Mucosa of gallbladder (tissue), 1 donor: ENCODE data around the gene SELENBP1. TPM values are rescaled to one million over a fixed set of nuclear protein-coding genes. Genes with fewer than 3 reads are reported as not detected.
A peak's percentile ranks its signal among the peaks of the same experiment; 100 is the strongest.
"Not testable (repeated sequence)": the region's sequence is repeated elsewhere in the genome, so short reads cannot be mapped to it uniquely, and the experiment has no call there.

Experiments
- DNase-seq: peaks from one replicate; pipeline ENCODE4 v3.0.0-alpha.2; 2020; ENCODE audit warnings: low spot score
- total RNA-seq: library from RNA; stranded (reverse); gene quantifications from one replicate; pipeline ENCODE4 v1.2.1, GENCODE V29; 2021
- donor health status: DM: no; HTN: no; CAD: no.

The SELENBP1 gene
- total RNA-seq: 180 TPM

DNA sequence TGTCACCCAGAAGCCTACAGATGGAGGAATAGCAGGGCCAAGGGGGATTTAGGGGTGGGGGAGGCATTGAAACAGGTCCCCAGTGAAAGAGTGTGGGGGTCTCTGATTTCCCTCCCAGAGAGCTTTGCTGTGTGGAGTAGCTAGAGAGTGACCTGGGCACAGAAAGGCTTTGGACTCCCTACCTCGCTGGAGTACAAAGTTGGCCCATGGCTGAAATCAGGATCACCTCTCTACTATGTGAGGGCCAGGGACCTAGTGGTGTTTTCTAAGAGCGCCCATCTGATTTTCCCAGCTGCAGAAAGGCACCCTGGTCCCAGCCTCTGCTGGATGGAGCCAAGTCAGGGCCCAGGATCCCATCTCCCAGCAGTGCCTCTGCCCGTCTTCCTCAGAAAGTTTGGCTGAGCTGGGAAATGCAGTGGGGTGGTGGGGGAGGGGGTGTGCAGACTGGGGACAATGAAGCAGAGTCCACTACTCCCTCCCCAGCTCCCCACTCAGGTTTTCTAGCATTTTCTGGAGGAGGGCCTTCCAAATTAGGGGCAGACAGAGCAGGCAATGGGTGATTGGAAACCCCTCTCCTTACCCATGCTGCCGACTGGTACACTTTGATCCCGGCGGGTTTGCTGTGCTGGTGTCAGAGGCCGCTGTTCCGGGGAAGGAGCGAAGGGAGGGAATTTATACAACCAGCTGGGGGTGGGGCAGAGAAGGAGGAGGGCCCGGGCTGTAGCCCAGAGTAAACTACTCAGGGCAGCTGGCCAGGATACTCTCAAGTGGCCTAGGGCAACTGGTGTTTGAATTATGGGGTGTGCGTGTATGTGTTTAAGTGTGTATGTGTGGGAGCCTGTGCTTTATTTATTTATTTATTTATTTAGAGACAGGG is at the start of gene SELENBP1:
SELENBP1 (minus strand) TSS at position 648 of the 877 bp plus-strand sequence; CDS start at position 584, 64 bp downstream.
- peak; percentile 94 for DNase-seq

DNA sequence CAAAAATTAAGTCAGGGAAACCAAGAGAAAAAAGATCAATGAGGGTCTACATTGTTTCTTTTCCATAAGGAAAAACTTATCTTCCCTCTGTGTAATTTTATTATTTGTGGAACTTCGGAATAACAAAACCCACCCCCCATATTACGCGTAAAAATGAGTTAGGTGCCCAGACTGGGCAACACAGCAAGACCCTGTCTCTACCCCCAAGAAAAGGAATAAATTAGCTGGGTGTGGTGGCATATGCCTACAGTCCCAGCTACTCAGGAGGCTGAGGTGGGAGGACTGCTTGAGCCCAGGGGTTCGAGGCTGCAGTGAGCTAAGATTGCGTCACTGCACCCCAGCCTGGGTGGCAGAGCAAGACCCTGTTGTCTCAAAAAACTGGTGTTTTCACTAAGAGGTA is 47.3 kb upstream of the SELENBP1 start:
- no peak for DNase-seq

DNA sequence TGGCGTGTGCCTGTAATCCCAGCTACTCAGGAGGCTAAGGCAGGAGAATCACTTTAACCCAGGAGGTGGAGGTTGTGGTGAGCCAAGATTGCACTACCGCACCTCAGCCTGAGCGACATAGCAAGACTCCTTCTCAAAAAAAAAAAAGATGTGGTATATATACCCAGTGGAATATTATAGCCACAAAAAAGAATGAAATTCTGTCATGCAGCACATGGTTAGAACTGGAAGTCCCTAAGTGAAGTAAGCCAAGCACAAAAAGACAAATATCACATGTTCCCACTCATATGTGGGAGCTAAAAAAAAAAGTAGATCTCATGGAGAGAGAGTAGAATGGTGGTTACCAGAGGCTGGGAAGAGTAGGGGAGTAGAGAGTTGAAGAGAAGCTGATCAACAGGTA is 45.6 kb upstream of the SELENBP1 start:
- no peak for DNase-seq

DNA sequence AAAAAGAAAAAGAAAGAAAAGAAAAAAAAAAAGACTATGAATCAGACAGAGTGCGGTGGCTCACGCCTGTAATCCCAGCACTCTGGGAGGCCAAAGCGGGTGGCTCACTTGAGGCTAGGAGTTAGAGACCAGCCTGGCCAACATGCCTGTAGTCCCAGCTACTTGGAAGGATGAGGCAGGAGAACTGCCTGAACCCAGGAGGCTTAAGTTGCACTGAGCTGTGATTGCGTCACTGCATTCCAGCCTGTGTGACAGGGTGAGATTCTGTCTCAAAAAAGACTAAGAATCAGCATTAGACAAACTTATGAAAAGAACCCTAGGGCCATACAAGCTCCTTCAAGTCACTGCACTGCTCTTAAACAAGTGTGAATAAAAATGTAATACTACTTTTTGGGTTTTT is 43.7 kb upstream of the SELENBP1 start:
- DNase-seq: no peak

DNA sequence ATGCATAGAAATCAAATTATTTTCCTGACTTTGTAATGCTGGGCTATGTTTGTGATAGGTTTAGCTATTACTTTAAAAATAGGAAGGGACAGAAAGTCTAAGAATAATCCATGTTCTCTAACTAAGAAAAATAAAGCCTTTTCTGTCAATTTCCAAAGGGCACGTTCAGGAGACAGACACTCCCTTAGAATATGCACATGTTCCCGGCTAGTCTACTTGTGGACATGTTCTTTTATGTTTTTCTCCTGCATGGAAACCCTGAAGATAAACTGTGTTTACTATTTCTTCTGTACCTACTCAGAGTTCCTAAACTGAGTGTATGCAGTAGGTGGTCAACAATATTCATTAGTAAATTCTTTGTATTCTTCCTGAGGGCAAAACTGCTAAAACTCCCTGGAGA is 39.4 kb upstream of the SELENBP1 start:
- DNase-seq: no peak

DNA sequence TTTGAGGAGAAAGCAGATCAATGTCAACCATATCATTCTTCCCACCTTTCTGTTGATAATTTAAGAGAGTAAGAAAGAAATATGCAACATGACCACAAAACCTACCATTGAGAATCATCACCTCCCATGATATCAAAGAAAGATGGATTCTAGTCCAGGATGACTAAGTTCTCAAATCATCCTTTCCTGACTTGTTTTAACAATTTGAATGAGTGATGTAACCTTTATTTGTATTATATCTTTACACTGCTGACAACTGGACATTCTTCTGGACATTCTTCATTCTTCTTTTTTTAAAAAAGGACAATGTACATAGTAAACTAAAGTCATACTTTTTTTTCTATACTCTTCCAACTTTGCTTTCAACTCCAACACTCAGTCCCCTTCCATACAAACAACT is 36.4 kb upstream of the SELENBP1 start:
- no peak for DNase-seq

DNA sequence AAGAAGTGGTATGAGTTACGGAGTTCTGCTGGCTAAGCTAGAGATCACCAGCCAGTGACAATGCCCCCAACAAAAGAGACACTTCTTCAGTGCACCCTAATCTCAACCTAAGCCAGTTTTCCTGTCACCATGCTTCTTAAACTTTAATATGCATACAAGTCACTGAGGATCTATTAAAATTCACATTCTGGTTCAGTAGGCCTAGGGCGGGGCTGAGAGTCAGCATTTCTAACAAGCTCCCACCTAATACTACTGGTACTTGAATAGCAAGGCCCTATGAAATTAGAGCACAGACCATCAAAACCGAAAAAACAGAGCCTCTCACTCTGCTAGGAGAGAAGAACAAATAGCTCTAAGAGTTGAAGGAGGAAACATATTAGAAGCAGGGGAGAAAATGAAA is 34.8 kb upstream of the SELENBP1 start:
- DNase-seq: no peak

DNA sequence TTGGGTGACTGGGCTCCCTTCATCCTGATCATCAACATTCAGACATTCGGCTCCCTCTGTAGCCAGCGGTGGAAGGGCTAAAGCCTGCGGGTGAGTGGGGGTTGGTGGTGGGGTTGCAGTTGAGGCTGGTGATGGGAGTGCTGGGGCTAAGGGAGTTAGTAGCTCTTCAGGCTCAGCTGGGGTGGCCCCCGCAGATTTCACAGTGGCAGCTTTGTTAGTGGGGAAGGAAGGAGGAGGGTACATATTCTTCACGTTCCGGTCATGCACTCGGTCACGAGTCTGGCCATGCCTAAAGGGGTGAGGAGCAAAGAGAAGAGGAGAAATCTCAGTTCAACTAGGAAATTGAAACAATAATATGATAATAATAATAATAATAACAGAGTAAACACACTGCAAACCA is 33.7 kb upstream of the SELENBP1 start:
- DNase-seq: no peak

DNA sequence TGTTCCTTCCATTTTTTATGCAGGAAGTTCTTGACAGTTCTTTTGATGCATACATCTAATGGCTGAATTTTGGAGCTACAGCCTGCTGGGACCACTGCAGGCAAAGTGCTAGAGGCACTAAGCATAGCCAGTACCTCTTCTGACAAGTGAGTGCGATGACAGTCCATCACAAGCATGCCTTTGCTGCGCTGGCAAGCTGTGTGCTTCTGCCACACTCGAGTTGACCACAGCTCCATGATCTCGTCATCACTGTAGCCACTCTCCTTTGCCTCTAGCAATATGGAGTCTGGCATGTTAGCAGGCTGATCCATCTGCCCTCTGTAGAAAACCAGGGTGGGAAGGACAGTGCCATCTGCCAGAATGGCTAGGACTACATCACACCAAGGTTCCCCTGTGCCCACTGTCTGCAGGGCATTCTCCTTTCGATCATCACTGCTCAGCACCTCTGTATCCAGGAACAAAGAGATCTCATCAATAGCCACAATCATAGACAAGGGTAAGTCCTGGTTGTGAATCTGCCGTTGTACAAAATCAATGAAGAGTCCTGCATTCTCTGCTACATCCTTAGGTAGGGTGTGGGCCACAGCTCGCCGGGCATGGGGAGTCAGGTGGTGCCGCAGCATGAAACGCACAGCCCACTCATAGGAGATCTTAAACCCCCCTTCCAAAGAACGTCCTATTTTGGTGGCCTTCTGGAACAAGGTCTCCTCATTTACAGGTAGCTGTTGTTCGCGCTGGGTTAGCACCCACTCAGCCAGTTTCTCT is 32.9 kb upstream of the SELENBP1 start:
- no peak for DNase-seq

DNA sequence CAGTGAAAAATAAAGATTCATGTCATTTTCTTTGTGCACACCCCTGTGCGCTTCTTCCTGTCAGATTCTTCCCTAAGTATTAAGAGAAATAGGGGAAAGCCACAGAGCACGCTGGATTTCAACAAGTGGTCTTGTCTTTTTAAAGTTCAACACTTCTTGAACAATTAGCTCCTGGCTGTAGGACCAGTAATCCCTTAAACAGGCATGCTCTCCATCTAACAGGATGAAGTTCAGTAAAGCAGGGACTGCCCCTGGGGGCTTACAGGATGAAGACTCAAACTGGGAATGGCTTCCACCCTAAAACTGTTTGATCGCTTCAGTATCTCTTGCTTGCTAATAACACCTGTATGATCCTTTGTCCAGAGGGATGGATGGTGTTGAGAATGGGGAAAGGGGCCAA is 31.1 kb upstream of the SELENBP1 start:
- DNase-seq: no peak

DNA sequence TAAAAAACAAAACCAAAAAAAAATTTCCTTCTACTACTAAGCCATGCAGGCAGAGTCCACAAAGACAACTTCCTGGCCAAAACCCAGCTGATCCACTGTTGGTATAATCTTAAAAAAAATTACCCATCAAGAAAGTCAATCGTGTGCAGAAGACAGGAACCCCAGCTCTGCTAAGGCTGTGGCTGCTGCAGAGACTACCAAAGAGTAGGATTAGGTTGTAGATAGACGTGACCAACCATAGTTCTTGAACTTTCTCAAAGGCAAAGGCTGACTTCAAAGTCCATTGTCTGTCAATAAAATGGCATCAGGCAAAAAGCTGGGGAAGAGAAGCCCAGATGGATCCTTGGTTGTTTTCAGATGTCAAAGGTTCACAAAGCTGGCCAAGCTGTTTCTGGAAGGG is 30.3 kb upstream of the SELENBP1 start:
- DNase-seq: no peak

DNA sequence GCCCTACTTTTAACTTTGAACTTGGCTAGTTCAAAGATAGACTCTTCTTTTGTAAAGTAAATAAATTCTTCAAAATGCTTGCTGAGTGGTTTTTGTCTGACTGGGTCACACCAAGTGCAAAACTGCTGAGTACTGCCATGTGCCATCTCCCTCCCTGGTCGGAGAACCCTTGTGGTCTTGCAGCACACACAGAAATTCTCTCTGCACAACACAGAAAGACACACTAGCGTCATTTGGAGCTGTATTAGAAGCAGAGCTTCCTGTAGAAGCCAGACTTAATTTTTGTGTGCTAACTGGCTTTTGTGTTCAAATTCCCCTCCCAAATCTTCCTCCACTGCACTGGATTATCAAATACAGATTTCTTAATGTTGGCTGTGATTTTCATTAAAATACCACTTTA is 29.4 kb upstream of the SELENBP1 start:
- no peak for DNase-seq

DNA sequence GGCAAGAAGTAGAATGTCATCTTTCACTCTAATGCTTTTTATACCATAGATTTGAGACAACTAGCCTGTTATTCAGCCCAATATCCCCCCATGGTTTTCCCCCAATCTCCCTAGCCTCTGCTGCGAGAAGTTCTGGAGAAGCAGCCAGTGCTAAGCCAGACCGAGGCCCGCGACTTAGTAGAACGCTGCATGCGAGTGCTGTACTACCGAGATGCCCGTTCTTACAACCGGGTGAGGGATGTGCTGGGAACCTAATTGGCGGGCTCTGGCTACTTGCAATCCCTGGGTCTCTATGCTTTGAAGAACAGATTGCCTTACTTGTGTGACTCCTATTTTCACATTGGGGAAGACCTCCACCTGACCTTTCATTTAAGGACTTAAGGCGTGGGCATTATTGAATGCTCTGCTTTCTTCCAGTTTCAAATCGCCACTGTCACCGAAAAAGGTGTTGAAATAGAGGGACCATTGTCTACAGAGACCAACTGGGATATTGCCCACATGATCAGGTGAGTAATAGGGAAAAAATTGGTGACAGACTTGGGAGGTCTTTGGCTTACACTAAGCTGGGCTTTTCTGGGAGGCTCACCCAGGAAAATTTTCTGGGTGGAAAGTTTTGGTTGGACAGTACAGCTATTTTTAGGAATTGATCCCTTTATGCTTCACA is 28.8 kb upstream of the SELENBP1 start:
- DNase-seq: no peak

DNA sequence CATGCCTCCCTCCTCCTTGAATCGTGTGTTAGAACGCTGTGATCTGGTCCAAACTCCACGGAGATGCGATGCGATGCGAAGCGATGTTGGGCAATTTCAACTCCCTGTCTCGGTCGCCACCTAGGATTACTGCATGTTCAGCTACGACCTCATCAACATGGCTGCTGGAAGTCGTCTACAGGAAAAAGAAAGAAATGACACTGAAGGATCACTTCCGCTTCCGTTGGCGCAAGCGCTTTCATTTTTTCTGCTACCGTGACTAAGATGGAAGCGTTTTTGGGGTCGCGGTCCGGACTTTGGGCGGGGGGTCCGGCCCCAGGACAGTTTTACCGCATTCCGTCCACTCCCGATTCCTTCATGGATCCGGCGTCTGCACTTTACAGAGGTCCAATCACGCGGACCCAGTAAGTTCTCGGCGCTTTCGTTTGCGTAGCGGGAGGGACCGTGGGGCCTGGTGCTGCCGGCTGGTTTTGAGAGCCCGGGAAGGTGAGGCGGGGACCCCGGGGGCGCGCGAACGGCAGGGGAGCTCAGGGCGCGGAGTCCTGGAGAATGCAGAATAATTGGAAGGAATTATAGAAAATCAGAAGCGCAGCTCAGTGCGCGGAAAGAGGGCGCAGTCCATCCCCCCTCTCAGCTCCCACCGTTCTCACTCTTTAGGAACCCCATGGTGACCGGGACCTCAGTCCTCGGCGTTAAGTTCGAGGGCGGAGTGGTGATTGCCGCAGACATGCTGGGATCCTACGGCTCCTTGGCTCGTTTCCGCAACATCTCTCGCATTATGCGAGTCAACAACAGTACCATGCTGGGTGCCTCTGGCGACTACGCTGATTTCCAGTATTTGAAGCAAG is 27.0 kb upstream of the SELENBP1 start, which contains the start of gene PSMB4:
PSMB4 (plus strand) TSS at position 250 of the 848 bp plus-strand sequence; CDS start at position 265, 15 bp downstream.
- peak; percentile 91 for DNase-seq

DNA sequence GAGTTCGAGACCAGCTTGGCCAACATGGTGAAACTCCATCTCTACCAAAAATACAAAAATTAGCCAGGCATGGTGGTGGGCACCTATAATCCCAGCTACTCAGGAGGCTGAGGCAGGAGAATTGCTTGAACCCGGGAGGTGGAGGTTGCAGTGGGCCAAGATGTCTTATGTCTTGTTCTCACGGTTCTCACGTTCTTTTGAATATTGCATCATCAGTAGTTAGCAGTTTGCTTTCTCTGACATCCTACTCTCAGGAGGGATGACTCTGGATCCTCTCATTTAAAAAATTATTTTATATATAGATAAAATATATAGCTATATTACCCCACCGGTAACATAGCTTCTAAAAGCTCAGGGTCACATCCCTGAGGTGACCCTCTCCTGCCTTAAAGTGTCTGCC is 23.8 kb upstream of the SELENBP1 start:
- not testable (repeated sequence) for DNase-seq

DNA sequence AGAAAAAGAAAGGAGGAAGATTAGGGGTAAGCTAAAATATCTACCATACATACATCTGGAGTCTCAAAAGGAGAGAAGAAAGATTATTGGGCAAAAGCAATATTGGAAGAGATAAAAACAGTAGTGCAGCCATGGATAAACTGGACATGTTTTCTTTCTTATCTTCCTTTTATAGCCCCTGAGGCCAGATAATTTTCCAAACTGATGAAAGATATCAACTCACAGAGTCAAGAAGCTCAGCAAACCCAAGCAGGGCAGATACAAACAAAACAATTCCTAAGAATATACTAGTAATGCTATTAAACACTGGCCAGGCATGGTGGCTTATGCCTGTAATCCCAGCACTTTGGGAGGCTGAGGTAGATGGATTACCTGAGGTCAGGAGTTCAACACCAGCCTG is 21.1 kb upstream of the SELENBP1 start:
- no peak for DNase-seq

DNA sequence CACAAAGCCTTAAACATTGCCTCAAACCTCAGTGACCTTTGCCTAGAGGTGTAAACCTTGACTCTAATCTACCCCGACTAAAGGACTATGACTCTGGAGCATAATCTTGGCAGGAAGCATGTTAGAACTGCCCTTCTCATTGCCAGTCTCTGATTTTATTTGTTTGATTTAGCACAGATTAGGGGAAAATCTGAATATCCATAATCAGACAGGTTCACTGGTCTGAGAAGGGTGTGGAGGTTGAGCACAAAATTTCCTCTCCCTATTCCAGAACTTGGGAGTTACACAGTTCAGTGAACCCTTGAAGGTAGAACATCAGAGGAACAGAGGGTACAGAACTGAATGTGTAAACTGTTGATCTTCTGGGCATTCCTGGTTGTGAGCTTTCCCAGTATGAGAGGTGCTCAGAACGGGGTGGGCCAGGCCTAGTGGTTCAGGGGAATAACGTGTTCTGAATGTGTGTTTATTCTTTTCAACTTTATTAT is 18.6 kb upstream of the SELENBP1 start:
- no peak for DNase-seq

DNA sequence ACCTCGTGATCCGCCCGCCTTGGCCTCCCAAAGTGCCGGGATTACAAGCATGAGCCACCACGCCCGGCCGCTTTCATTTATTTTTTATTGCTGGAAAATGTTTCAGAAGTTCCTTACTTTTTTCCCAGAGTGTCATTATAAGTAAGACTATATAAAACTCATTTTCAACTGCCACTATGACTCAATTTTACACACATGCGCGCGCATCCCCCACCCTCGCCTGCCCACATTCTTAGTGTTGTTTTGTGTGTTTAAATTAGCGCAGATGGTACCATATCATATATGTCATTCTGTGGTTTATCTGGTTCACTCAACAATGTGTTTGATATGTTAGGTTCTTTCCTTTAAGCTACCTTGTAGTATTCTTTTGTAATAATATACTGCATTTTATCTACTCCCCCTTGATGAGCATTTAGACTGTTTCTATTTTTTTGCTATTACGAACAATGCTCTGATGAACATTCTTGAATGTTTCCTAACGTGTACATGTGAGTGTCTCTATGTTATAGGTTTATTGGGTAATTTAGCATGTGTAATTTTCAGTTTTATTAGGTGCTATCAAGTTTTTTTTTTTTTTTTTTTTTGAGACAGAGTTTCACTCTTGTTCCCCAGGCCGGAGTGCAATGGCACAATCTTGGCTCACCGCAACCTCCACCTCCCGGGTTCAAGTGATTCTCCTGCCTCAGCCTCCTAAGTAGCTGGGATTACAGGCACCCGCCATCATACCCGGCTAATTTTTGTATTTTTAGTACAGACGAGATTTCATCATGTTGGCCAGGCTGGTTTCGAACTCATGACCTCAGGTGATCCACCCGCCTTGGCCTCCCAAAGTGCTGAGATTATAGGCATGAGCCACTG is 17.9 kb upstream of the SELENBP1 start:
- not testable (repeated sequence) for DNase-seq

DNA sequence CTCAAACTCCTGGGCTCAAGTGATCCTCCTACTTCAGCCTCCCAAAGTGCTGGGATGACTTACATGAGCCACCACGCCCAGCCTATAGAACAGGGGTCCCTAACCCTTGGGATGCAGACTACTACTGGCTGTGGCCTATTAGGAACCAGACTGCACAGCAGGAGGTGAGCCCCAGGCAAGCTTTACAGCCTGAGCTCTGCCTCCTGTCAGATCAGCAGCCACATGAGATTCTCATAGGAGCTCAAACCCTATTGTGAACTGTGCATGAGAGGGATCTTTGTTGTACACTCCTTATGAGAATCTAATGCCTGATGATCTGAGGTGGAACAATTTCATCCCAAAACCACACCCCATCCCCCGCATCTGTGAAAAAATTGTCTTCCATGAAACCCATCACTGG is 13.5 kb upstream of the SELENBP1 start:
- DNase-seq: no peak

DNA sequence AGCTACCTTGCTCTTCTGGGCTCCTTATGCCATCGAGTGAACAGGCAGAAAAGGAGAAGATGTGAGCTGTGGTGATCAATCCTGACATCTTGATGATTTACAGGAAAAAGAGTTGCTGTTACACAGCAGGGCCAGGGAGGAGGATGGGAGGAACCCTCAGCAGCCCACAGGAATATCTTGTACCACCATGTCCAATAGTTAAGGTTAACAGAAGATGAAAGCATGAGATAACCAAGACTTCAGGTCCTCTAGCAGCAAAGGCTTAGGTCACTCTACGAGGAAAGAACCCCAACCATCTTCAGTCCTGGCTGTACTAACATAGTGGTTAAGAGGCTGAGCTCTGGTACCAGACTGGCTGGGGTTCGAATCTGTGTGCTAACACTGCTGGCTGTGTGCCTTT is 12.1 kb upstream of the SELENBP1 start:
- DNase-seq: no peak
